ENCODE data around the gene RPS6KC1. TPM values are rescaled to one million over a fixed set of nuclear protein-coding genes. Genes with fewer than 3 reads are reported as not detected.

RPS6KC1 gene
- total and polyA plus RNA-seq, 7 donors: 3.9 to 37.4 (median 23.1) TPM

DNA sequence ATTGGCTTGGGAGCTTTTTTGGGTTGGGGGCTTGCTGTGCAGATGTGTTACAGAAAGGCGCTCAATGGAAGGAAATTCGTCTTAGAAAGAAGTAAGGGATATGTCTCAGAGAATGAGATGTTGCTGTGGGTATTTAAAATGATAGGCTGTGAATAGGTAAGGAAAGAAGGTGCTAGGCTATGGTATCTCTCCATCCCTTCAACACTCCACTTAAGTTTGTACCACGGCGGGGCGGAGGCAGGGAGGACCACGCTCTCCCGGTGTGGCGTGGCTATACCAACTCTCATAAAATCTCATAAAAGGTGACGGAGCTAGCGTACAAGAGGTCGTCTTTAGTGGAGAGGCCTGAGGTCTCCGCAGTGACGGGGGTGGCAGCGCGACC is 305 bp upstream of the RPS6KC1 start:
- Histone ChIP-seq H3K4me1 (peaks cover 0 to 25% (median 10%) of the 10 kb centered on the region in 4 donors), H3K27me3 (peaks cover 0 to 18% (median 0%) of the 10 kb centered on the region in 3 donors), H3K4me3 (peak overlapping the region; percentile 76 to 96 (median 84)), H3K27ac (peak overlapping the region; percentile 77 to 88 (median 83)), H3K36me3 (no peaks in the 10 kb centered on the region), H3K9me3 (no peaks in the 10 kb centered on the region)
- no peak for DNase-seq
- intact Hi-C loops (cut with DNase I): loop anchor here (1.0 kb wide), 1 partner anchor 35 kb away; the partner anchor contains the start of gene ANGEL2
- 11 to 25% methylated on average over 15 of the region's 15 CpGs for WGBS, 2 donors
- no peak for TF ChIP-seq POLR2A (IDR thresholded peaks at IDR 0.05)
- TF ChIP-seq, protein P1, sequence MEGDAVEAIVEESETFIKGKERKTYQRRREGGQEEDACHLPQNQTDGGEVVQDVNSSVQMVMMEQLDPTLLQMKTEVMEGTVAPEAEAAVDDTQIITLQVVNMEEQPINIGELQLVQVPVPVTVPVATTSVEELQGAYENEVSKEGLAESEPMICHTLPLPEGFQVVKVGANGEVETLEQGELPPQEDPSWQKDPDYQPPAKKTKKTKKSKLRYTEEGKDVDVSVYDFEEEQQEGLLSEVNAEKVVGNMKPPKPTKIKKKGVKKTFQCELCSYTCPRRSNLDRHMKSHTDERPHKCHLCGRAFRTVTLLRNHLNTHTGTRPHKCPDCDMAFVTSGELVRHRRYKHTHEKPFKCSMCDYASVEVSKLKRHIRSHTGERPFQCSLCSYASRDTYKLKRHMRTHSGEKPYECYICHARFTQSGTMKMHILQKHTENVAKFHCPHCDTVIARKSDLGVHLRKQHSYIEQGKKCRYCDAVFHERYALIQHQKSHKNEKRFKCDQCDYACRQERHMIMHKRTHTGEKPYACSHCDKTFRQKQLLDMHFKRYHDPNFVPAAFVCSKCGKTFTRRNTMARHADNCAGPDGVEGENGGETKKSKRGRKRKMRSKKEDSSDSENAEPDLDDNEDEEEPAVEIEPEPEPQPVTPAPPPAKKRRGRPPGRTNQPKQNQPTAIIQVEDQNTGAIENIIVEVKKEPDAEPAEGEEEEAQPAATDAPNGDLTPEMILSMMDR (IDR thresholded peaks at IDR 0.05): no peak
- no peak for TF ChIP-seq POLR2AphosphoS5 (IDR thresholded peaks at IDR 0.05)

DNA sequence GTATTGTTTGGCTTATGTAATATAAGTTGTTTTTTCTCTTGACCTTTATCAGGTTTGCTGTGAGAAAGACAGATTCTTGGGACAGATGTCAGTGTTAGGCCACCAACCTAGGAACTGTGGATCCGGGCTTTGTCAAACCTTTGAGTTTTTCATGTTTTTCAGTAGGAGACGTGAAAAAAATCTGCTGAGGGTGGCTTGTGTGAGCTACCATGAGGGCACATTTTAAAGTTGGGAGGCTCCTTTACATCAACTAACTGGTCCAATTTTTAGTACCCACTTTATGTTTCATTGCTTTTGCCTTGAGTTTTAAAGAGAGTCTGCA is 801 bp downstream of the RPS6KC1 start:
- TF ChIP-seq, protein P1 (IDR thresholded peaks at IDR 0.05): no peak
- TF ChIP-seq EP300 (IDR thresholded peaks at IDR 0.05): no peak
- TF ChIP-seq POLR2AphosphoS5 (IDR thresholded peaks at IDR 0.05): no peak
- no peak for TF ChIP-seq POLR2A (IDR thresholded peaks at IDR 0.05)
- Histone ChIP-seq H3K9me3 (no peaks in the 10 kb centered on the region), H3K27ac (peak overlapping the region in 1 of 4 donors; percentile 82), H3K27me3 (peaks cover 0 to 11% (median 0%) of the 10 kb centered on the region in 3 donors), H3K36me3 (no peaks in the 10 kb centered on the region), H3K4me3 (peak overlapping the region; percentile 76 to 96 (median 84)), H3K4me1 (peaks cover 0 to 25% (median 10%) of the 10 kb centered on the region in 4 donors)
- 18 to 25% methylated on average over 2 of the region's 2 CpGs for WGBS, 2 donors
- no peak for DNase-seq
- intact Hi-C loops (cut with DNase I): loop anchor here (1.0 kb wide), 1 partner anchor 37 kb away; the partner anchor contains the start of gene ANGEL2

DNA sequence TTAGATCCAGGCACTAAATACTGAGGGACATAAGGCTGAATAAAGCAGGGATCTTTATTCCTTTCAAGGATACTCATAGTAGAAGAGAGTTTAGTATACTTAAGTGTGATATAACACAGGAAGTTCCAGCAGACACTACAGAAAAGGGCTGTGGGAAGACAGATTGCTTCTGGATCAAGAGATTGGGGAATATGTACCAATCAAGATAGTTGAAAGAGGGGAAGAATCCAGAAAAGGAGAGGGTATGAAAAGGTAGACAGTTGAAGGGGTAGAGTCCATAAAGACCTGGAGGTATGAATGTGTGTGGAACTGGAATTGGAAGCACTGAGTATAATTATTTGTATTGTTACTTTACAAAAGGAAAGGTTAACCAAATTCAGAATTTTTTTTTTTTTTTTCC is 2.4 kb downstream of the RPS6KC1 start:
- Histone ChIP-seq H3K27me3 (no peaks in the 10 kb centered on the region), H3K4me3 (no peak overlapping the region), H3K9me3 (no peaks in the 10 kb centered on the region), H3K36me3 (no peaks in the 10 kb centered on the region), H3K27ac (no peak overlapping the region), H3K4me1 (peaks cover 0 to 25% (median 10%) of the 10 kb centered on the region in 4 donors)
- TF ChIP-seq POLR2AphosphoS5 (IDR thresholded peaks at IDR 0.05) (no peak), EP300 (IDR thresholded peaks at IDR 0.05) (no peak), POLR2A (IDR thresholded peaks at IDR 0.05) (no peak)
- TF ChIP-seq, protein P1 (IDR thresholded peaks at IDR 0.05): no peak
- no peak for DNase-seq
- intact Hi-C loops (cut with DNase I): no loop called here

DNA sequence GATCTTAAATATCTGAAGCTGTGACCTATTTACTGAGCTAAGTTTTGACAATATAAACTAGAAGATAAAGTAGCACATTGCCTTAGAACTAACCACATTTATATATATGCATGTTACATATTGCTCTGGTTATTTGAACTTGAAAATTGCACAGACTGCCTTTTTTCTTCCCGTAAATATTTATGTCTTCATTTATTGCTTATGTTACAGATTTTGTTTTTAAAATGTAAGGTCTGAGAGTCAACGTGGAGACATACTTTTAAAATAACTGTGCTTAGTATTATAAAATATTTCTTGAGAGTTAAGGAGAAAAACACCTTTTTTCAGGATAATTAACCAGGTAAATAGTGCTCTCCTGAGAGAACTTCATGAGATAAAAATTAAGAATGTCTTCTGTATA is 3.1 kb downstream of the RPS6KC1 start:
- 87 to 89% methylated on average over 2 of the region's 2 CpGs for WGBS, 2 donors
- Histone ChIP-seq H3K4me3 (no peak overlapping the region), H3K27ac (no peak overlapping the region), H3K27me3 (no peaks in the 10 kb centered on the region), H3K36me3 (no peaks in the 10 kb centered on the region), H3K9me3 (no peaks in the 10 kb centered on the region), H3K4me1 (peaks cover 0 to 25% (median 10%) of the 10 kb centered on the region in 4 donors)
- TF ChIP-seq EP300 (IDR thresholded peaks at IDR 0.05): no peak
- TF ChIP-seq, protein P1 (IDR thresholded peaks at IDR 0.05): no peak
- TF ChIP-seq POLR2A (IDR thresholded peaks at IDR 0.05): no peak
- no peak for TF ChIP-seq POLR2AphosphoS5 (IDR thresholded peaks at IDR 0.05)
- no peak for DNase-seq
- intact Hi-C loops (cut with DNase I): no loop called here

Measured in sigmoid colon (tissue), 7 donors.